ENCODE data around the gene SLC1A2. TPM values are rescaled to one million over a fixed set of nuclear protein-coding genes. Genes with fewer than 3 reads are reported as not detected.

SLC1A2 gene
- total RNA-seq, 1 experiment from 2014 or later = 0.11 TPM

- CTCF ChIA-PET = no interaction called here
- no peaks in the 10 kb centered on the region for H3K9me3 ChIP-seq (ENCODE audit: low read depth, low read length, poor library complexity, severe bottlenecking)
Observed at GRCh38 chr11:35307221-35307621, 112.1 kb downstream of the SLC1A2 start.

DNA sequence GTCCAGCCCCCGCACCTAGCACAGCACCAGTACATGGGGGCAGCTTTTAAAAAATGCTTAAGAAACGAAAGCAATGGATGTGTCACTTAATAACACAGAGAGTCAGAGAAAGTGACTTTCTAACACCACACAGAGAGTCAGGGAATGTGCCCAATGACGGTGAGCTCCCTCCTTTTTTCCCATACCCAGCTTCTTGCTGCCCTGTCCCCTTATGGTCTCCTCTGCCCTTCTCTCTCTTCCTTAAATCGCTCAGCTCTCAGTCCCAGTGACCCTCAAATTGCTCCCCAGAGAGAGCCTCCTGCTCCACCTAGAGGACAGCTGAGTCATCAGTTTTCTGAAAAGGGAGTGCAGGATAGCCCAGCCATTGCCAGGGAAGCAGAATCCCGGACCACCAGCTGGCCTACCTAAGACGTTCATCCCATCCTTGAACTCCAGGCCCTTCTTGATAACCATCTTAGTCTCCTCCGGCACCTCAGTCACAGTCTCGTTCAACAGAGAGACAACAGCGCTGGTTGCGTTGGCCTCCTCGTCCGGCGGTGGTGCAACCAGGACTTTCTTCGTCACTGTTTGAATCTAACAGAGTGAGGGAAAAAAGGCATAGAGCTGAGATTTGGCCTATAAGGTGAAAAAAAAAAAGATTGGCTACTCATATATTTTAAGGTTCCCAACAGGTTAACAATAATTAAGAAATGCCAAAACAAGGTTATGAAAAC lies 113.5 kb downstream of the SLC1A2 start:
- TF ChIP-seq EZH2 (IDR thresholded peaks at IDR 0.05; ENCODE audit: borderline replicate concordance, low read depth, low read length, poor library complexity, severe bottlenecking) = no peak
- TF ChIP-seq, protein P1, sequence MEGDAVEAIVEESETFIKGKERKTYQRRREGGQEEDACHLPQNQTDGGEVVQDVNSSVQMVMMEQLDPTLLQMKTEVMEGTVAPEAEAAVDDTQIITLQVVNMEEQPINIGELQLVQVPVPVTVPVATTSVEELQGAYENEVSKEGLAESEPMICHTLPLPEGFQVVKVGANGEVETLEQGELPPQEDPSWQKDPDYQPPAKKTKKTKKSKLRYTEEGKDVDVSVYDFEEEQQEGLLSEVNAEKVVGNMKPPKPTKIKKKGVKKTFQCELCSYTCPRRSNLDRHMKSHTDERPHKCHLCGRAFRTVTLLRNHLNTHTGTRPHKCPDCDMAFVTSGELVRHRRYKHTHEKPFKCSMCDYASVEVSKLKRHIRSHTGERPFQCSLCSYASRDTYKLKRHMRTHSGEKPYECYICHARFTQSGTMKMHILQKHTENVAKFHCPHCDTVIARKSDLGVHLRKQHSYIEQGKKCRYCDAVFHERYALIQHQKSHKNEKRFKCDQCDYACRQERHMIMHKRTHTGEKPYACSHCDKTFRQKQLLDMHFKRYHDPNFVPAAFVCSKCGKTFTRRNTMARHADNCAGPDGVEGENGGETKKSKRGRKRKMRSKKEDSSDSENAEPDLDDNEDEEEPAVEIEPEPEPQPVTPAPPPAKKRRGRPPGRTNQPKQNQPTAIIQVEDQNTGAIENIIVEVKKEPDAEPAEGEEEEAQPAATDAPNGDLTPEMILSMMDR (conservative IDR thresholded peaks at IDR 0.05; ENCODE audit: low read depth, low read length) = peak; percentile 72
- Histone ChIP-seq H3K4me1 (ENCODE audit: insufficient read depth, low read length, poor library complexity, severe bottlenecking) (no peaks in the 10 kb centered on the region), H3K27me3 (replicated peaks; ENCODE audit: insufficient read depth, low read depth, low read length, poor library complexity) (peaks cover 6% of the 10 kb centered on the region), H3K36me3 (ENCODE audit: insufficient read depth, low read length, poor library complexity, severe bottlenecking) (no peaks in the 10 kb centered on the region), H3K27ac (ENCODE audit: low read depth, low read length, poor library complexity, severe bottlenecking) (no peak overlapping the region), H3K4me3 (ENCODE audit: low read depth, low read length, poor library complexity, severe bottlenecking) (no peak overlapping the region), H3K9me3 (ENCODE audit: low read depth, low read length, poor library complexity, severe bottlenecking) (no peaks in the 10 kb centered on the region)
- CTCF ChIA-PET = interaction anchor here (0.9 kb wide), 1 partner anchor 30 kb away, joined by 3 read pairs; no protein-coding TSS in a partner anchor
- POLR2A ChIA-PET (ENCODE audit: low non-redundant PET) = no interaction called here
- intact Hi-C loops (cut with micrococcal nuclease; ENCODE audit: unreplicated experiment) = loop anchor here (5.0 kb wide), 1 partner anchor 379 kb away; no protein-coding TSS in a partner anchor
- DNase-seq (ENCODE audit: low spot score) = peak; percentile 77
- BruUV-seq (replicated peaks) = no TSS peak

More at GRCh38 chr11:35307221-35307621, 112.1 kb downstream of the SLC1A2 start:
- TF ChIP-seq, protein P1 (conservative IDR thresholded peaks at IDR 0.05; ENCODE audit: low read depth, low read length) = no peak
- no peak for TF ChIP-seq EZH2 (IDR thresholded peaks at IDR 0.05; ENCODE audit: borderline replicate concordance, low read depth, low read length, poor library complexity, severe bottlenecking)
- intact Hi-C loops (cut with micrococcal nuclease; ENCODE audit: unreplicated experiment) = loop anchor here (5.0 kb wide), 1 partner anchor 380 kb away; no protein-coding TSS in a partner anchor
- DNase-seq (ENCODE audit: low spot score) = no peak
- Histone ChIP-seq H3K27ac (ENCODE audit: low read depth, low read length, poor library complexity, severe bottlenecking) (no peak overlapping the region), H3K4me1 (ENCODE audit: insufficient read depth, low read length, poor library complexity, severe bottlenecking) (no peaks in the 10 kb centered on the region), H3K27me3 (replicated peaks; ENCODE audit: insufficient read depth, low read depth, low read length, poor library complexity) (peaks cover 6% of the 10 kb centered on the region), H3K36me3 (ENCODE audit: insufficient read depth, low read length, poor library complexity, severe bottlenecking) (no peaks in the 10 kb centered on the region), H3K4me3 (ENCODE audit: low read depth, low read length, poor library complexity, severe bottlenecking) (no peak overlapping the region)
- POLR2A ChIA-PET (ENCODE audit: low non-redundant PET) = no interaction called here
- BruUV-seq (replicated peaks) = no TSS peak

GRCh38 chr11:35304900-35305460 lies 114.4 kb downstream of the SLC1A2 start:
- BruUV-seq (replicated peaks) = no TSS peak
- ChIA-PET CTCF (interaction anchor here (0.5 to 0.9 kb wide), 2 partner anchors 30 to 515 kb away, joined by 3 read pairs; no protein-coding TSS in a partner anchor), POLR2A (ENCODE audit: low non-redundant PET) (no interaction called here)
- no peak for DNase-seq (ENCODE audit: low spot score)
- no peaks in the 10 kb centered on the region for H3K9me3 ChIP-seq (ENCODE audit: low read depth, low read length, poor library complexity, severe bottlenecking)
- peaks cover 6% of the 10 kb centered on the region for H3K27me3 ChIP-seq (replicated peaks; ENCODE audit: insufficient read depth, low read depth, low read length, poor library complexity)
- H3K27ac ChIP-seq (ENCODE audit: low read depth, low read length, poor library complexity, severe bottlenecking) = no peak overlapping the region
- no peaks in the 10 kb centered on the region for H3K36me3 ChIP-seq (ENCODE audit: insufficient read depth, low read length, poor library complexity, severe bottlenecking)
- intact Hi-C loops (cut with micrococcal nuclease; ENCODE audit: unreplicated experiment) = loop anchor here (5.0 kb wide), 1 partner anchor 378 kb away; no protein-coding TSS in a partner anchor
- TF ChIP-seq, protein P1 (conservative IDR thresholded peaks at IDR 0.05; ENCODE audit: low read depth, low read length) = no peak
- TF ChIP-seq EZH2 (IDR thresholded peaks at IDR 0.05; ENCODE audit: borderline replicate concordance, low read depth, low read length, poor library complexity, severe bottlenecking) = no peak
- H3K4me3 ChIP-seq (ENCODE audit: low read depth, low read length, poor library complexity, severe bottlenecking) = no peak overlapping the region
- no peaks in the 10 kb centered on the region for H3K4me1 ChIP-seq (ENCODE audit: insufficient read depth, low read length, poor library complexity, severe bottlenecking)
